Activated T-cell treated with anti-CD3 and anti-CD28 coated beads for 24 hours (primary cell): ENCODE results near the gene OR6J1.
"Not testable (repeated sequence)": the region's sequence is repeated elsewhere in the genome, so short reads cannot be mapped to it uniquely, and the experiment has no call there.

Experiments
- DNase-seq: peaks from one replicate; pipeline ENCODE4 v3.0.0-alpha.2; 2020; ENCODE audit warnings: low read depth

Gene OR6J1

DNA sequence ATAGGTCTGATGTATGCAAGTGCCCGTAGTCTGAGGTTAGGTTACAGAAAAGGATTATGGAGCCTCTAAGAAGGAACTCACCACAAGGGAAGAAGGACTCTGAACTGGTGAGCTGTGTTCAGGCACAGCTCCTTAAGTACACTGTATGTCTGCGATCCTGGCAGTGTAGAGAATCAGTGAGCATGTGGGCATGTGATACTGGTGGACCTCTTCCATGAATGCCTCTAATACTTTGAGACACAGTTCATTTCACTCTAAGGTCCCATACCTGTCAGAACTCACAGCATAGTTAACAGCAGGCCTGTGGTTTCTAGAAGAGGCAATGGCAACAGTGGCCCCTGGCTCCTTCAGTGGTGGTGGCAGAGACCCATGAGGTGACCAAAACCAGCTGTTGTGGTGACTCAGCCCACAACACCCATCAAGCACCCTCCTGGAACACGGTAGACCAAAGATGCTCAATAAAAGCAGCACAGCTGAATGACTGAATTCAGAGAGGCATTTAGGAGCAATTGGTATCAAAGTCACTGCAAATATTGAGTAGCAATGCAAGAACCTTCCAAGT, 6.9 kb upstream of the OR6J1 start:
- no peak for DNase-seq

DNA sequence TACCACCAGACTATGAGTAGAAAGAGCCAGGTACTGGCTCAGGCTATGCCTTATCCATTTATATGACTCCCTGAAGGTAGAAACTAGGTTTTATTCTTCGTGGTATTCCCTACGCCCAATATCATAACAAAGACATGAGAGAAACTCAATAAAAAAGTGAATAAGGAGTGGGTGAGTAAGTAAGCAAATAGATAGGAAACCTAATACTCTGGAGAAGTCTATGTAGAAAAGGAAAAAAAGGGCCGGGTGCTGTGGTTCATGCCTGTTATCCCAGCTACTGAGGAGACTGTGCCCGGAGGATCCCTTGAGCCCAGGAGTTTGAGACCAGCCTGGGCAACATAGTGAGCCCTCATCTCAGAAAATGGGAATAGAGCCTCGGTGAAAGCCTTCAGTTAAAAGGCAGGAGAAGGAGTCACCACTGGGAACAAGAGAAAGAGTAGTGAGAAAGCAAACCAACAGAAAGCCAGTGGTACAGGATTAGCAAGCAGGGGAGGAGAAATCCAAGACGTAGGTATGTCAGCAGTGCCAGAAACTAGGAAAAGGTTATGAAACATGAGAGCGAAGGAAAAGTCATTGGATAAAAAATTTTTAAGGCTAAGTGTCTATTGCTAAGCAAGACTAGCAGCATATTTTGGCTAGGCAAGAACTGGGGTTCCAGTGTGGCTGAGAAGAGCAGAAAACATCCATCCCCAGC, 6.0 kb upstream of the OR6J1 start:
- DNase-seq: no peak

DNA sequence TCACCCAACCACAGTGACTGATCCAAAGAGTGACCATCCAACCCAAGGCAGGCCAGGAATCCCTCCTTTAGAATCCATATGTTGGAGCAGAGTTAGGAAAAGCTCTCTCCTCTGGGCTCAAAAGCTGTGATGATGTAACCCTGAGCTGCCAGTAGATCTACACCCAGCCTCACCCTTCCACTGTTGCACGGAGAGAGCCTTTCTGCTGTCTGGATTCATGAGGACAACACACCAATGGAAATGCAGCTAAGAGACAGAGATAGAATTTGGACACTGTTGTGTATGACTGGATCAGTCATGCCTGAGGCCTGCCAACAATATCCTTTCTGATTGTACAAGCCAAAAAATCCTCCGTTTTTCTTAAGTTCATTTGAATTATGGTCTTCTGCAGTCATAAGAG, 4.4 kb upstream of the OR6J1 start:
- DNase-seq: no peak

DNA sequence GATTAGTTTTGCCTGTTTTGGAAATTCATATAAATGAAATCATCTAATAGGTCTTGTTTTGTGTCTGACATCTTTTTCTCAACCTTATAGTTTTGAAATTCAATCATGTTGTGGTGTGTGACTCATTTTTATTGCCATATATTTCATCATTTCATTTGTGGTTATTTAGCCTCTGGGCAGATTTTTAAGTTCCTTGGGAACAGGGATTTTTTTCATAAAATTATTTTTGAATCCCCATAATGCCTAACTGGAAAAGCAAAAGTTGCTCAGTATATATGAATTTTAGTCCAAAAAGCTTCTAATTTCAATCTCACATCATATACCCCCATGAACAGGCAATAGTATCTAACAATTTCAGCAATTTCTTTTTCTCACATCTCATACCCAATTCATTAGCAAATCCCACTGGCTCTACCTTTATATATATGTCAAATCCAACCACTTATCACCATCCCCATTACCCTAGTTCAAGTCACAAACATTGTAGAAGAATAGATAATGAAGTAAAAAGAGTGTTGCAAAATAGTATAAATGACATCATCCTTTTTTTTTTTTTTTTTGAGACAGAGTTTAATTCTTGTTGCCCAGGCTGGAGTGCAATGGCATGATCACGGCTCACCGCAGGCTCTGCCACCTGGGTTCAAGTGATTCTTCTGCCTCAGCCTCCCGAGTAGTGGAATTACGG, 2.6 kb upstream of the OR6J1 start:
- DNase-seq: no peak

DNA sequence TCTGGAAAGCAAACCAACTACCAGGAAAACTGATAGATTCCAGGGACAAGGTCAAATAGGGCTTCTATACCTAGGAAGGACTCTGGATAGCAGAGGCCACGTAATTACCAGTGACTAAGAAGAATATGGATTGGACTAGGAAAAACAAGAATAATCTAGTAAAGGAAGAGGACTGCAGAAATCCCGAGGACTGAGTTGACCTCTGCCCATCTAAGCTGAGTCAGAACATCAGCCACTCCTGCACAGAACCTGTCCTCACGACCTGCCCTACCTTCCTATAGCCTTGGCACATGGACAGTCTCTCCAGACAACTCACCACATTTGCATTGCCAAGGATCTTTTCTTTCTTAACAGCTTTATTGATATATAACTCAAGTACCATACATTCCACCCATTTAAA, 2.3 kb downstream of the OR6J1 start:
- no peak for DNase-seq

DNA sequence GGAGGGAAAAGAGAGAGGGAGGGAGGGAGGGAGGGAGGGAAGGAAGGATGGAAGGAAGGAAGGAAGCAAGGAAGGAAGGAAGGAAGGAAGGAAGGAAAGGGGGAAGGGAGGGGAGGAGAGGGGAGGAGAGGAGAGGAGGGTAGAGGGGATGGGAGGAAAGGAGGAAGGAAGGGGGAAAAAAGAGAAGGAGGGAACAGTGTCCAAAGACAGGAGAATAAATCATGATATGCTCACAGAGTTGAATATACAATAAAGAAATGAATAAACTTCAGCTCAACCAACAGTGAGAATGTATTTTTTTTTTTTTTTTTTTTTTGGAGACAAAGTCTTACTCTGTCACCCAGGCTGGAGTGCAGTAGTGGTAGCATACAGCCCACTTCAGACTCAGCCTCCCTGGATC, 4.0 kb downstream of the OR6J1 start:
- DNase-seq: no peak

DNA sequence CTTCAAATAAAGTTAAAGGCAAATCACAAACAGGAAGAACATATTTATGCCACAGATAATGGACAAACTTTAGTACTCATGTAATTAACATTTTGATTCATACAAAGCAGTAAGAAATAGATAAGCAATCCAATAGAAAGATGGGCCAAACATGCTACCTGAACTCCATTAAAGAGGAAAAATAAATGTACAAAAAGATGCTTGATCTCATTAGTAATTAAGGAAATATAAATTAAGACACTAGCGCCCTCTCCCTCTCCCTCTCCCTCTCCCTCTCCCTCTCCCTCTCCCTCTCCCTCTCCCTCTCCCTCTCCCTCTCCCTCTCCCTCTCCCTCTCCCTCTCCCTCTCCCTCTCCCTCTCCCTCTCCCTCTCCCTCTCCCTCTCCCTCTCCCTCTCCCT, 8.2 kb downstream of the OR6J1 start:
- not testable (repeated sequence) for DNase-seq

DNA sequence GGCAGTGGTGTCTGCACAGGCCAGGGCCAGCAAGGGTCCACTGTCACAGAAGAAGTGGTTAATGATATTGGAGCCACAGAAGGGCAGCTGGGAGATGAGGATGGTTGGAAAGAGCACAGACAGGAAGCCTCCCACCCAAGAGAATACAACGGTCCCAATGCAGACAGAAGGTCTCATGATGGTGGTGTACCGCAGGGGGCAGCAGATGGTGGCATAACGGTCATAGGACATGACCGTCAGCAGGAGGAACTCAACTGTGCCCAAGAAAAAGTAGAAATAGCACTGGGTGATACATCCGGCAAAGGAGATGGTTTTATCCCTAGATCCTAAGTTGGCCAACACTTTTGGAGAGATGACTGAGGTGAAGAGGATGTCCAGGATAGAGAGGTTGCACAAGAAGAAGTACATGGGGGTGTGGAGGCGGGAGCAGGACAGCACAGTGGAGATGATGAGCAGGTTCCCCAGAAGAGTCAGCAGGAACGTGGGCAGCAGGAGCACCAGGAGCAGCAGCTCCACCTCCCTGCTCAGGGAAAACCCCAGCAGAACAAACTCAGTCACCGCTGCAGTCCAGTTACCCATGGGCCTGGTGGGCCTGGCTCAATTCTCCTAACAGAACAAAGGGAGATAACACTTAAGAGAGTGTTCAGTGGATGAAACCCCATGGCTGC, 9.8 kb downstream of the OR6J1 start:
- DNase-seq: no peak

DNA sequence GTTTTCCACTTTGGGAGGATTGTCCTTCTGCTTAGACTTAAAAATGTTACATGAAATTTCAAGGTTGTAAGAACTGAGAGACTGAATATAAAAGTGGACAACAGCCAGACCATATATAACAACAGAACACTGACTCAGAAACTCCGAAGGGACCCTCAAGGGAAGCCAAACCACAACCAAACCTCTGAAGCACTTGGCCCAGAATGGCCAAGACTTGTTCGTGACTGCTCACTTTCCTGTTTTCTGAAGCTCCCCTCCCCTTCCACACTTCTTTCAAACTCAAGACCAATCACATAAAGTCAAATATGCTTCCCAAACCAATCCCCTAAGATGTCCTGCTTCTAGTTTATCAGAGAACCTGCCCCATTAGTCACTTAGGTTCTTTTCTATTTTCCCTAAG, 13.7 kb downstream of the OR6J1 start:
- DNase-seq: no peak

DNA sequence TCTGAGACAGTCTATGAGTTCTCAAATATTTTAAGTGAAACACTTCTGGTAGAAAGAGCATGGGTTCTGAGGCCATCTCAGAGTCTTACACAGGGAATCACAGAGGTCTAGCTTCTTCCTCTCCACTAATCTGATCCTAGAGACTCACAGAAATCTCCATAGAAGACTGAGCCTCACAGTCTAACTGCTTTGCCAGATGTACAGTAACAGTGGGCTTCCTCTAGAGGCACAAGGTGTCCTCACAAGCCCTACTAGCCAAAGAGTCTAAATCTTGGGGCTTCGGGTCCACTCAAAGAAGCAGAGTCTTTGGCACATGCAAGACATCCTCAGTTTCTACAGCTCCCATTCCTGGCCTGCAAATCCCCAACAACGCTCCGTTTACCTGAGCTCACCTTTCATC, 14.1 kb downstream of the OR6J1 start:
- no peak for DNase-seq

DNA sequence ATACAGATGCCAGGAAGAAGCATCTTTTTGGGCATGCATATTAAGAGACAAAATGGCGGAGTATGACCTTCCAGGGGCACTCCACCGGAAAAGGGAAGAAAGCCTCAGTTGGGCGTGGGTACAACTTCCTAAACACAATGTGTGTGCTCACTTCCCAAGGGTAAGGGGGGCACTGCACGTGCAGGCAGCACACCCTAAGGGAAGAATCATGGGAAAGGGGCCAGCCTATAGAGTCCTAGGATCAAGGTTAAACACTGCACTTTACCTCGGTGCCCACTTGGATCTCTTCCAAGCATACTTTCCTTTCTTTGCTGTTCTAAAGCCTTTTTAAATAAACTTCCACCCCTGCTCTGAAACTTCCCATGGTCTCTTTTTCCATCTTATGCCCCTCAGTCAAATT, 14.8 kb downstream of the OR6J1 start:
- no peak for DNase-seq

DNA sequence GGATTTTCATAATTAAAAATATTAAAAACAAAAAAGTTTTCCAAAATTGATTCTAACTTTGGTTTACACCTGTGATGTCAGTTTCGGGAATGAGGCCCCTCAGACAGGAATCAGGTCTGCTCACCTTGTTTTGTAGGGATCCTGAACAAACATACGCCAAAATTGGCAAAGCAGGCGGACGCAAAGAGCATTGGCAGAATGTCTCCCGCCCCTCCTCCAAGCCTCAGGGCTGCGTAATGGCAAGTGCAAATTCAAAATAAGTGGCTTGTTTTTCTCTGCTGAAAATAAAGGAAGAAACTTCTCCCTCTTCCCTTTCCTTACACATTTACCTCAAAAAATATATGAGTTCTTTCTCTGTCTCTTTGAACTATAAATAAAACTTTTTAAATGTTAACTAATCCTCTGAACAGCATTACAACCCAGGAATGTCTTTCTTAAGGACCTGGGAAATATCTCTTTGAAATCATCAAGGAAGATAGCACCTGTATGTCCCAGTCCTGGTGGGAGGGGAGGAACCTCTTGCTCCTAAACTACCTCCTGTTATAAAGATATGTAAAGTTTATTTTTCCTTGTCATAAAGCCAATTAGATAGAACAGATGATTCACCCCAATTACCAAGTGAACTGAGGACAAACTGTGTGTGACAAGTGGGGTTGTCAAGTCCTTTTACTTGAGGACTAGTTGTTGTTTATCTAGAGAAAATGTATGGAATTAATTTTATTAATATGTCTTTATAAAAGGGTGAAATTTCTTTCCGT, 16.5 kb downstream of the OR6J1 start:
- no peak for DNase-seq

DNA sequence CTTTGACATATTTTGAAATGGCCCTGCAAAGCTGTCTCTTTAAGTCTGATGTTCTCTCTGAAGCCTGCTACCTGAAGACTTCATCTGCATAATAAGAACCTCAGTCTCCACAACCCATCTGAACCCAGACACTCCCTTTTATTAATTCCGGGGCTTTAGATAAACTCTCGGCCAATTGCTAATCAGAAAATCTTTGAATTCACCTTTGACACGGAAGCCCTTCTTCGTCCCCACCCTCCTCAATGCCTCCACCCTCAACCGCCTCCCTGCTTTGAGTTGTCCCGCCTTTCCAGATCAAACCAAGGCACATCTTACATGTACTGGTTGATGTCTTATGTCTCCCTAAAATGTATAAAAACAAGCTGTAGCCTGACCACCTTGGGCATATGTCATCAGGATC, 17.6 kb downstream of the OR6J1 start:
- no peak for DNase-seq

DNA sequence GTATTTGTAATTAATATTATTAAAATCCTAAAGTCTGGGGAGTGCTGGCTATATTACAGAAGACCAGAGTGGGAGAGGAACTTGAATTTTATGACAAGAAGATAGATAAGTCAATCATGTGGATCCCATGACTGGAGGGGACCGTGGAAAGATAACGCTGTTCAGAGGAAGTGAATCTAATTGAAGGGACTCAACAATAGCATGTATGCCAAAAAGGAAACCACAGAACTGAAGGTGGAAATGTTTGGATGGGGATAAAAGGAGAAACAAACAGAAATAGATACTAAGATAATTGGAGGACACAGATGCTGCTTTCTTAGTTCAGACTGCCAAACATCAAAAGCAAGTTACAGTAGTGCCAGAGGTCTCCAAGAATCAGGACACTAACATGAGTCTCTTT, 21.1 kb downstream of the OR6J1 start:
- no peak for DNase-seq

DNA sequence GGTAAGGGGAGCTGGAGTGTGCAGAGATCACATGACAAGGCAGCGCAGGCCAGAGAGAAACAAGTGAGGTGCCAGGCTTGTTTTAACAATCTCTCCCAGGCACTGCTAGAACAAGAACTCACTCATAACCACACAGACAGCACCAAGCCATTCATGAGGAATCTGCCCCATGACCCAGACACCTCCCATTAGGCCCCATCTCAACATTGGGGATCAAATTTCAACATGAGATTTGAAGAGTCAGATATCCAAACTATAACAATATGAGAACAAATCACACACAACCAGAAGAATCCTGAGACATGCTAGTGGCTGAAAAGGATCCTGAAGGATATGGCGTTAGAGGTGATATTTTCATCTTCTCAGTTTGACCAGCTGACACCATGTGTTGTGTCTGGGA, 21.9 kb downstream of the OR6J1 start:
- no peak for DNase-seq

DNA sequence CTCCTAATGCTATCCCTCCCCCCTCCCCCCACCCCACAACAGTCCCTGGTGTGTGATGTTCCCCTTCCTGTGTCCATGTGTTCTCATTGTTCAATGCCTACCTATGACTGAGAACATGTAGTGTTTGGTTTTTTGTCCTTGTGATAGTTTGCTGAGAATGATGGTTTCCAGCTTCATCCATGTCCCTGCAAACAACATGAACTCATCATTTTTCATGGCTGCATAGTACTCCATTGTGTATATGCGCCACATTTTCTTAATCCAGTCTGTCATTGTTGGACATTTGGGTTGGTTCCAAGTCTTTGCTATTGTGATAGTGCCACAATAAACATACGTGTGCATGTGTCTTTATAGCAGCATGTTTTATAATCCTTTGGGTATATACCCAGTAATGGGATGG, 28.4 kb downstream of the OR6J1 start:
- not testable (repeated sequence) for DNase-seq

DNA sequence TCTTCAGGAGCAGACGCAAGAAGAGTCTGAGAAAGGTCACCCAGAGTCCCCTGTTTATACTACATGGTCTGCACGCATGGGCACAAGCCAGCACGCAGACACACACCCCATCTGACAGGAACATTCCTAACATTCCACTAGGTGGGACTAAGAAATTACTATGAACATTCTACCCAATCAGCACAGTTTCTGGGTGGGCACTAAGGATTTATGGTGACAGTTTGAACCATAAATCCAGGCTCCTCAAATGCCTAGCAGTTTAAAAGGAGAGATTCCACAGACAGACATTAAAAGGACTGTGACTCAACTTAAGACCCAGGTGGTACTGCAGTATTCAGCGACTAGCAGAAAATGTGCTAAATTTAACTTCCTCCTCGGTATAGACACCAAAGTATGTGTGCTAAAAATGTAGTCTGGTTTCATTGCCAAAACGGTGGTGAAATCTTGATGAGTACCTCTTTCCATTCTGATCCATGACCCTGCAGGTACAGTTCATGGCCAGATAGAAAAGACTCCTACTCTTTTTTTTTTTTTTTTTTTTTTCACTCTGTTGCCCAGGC, 29.8 kb downstream of the OR6J1 start:
- no peak for DNase-seq

DNA sequence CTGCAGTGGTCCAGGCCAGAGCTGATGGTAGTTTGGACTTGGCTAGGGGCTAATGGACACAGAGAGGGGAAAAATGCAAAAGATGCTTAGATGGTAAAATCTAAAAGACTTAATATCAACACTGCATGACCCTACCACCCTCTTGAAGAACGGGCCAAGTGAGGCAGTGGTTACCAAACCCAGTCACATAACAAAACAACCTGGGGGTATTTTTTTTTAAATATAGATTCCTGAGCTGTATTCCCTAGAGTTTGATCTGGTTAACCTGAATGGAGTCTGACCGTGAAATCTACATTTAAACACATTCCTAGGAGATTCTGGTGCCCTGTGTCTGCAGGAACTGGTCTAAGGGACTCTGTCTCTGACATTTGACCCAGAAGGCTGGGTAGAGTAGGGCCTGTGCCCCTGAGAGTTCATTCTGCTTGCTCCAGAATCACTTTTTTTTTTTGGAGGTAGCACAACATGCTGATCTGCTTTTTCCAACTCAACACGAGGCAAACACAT, 30.4 kb downstream of the OR6J1 start:
- no peak for DNase-seq

DNA sequence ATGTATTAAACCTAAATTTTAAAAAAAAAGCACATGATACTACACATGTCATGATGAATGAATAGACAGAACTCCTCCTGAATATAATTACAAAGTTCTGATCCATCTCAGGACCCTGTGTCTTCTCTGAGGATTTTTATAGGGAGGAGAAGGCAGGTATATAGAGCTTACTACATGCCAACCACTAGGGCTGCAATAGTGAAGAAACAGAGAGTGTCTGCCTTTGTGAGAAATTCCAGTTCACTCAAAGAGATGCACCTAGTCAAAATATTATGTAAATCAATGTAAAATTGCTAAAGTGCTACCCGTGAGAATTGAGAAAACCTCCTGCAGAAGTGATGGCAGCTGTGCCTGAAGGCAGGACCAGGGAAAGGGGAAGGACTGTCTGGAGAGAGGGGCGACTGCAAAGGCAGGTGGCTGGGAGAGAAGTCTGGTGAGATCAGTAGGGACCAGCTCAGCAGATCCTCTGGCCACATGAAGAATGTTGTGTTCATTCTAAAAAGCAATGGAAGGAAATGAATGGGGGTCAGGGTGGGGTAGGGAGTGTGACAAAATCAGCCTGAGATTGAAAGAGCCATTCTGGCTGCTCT, 31.0 kb downstream of the OR6J1 start:
- DNase-seq: no peak

DNA sequence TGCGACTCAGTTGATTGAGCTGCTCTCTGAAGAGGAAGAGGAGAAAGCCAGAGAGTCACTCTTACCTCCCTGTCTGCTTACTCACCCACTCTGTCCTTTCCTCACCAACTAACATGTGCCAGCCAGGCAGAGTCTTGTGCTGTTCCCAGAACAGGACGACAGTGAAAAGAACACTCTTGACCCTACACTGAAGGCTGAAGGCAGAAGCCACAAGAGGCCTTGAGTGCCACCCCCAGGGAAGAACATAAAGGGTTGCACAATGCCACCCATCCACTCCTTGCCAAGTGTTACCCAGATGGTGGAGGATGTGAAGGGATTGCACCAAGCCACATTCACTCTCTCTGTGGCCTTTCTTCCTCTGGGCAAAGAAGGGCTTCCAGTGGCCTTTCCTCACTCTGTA, 33.2 kb downstream of the OR6J1 start:
- DNase-seq: no peak

DNA sequence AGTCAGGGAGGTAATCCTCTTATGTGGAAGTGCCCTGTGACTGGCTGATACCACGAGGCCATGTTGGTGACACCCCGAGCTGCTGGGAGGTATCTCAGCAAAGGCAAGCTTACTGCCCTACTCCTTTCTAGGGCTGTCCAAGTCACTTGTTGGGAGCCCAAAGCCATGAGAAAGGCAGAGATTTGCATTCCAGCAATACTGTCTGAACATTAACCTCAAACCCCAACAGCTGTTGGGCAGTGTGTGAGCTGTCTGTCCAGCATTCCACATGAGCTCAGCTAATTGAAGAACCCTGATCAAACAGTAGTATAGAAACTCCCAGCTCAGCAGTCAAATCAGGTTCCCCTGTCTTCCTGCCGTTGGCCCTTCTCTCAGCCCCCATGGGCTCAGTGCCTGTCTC, 36.9 kb downstream of the OR6J1 start:
- no peak for DNase-seq

DNA sequence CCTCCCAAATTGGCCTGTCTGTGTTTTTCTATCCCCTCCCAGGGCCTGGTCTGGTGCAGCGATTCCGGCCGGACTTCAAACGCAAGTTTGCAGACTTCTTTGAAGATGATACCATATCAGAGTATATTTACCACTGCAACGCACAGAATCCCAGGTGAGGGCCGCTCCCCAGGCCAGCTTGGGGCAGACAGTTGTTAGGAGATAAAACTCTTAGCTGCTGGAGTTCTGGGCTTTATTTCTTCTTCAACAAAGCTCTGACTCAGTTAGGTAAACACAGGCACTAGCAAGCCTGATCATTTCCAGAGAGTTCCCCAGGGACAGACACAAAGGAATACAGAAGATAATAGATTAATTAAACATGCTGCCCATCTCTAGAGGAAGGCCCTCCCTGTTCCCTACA, 37.8 kb downstream of the OR6J1 start:
- DNase-seq: no peak
